Liver (tissue), 9 donors: ENCODE results near the gene ADCY9. TPM values are rescaled to one million over a fixed set of nuclear protein-coding genes. Genes with fewer than 3 reads are reported as not detected.

ENCODE experiments used
- DNase-seq: peaks from one replicate; pipeline ENCODE4 v3.0.0-alpha.2; 2017; ENCODE audit warnings: low spot score
- H3K27ac ChIP-seq, 2 donors: one replicate each; pipeline ENCODE4 v1.7.0; 2013; ENCODE audit warnings: inconsistent platforms in 2 of 2, low read length in 2 of 2, control low read depth in 1 of 2, low read depth in 1 of 2, mild to moderate bottlenecking in 1 of 2
- H3K27me3 ChIP-seq, 4 donors: one replicate each; pipeline versions ENCODE4 v1.6.1 to v1.7.0; 2013; ENCODE audit warnings: low read length in 3 of 4, inconsistent platforms in 1 of 4, mild to moderate bottlenecking in 1 of 4, moderate library complexity in 1 of 4; ENCODE audit not compliant: control insufficient read depth in 4 of 4, insufficient read depth in 4 of 4
- H3K36me3 ChIP-seq, 4 donors: one replicate each; pipeline versions ENCODE4 v1.6.1 to v1.7.0; 2013; ENCODE audit warnings: low read length in 3 of 4, mild to moderate bottlenecking in 3 of 4, low read depth in 1 of 4, moderate library complexity in 1 of 4; ENCODE audit not compliant: control insufficient read depth in 4 of 4, insufficient read depth in 3 of 4
- H3K4me1 ChIP-seq, 4 donors: one replicate each; pipeline versions ENCODE4 v1.6.1 to v1.7.0; 2013; ENCODE audit warnings: low read length in 3 of 4, mild to moderate bottlenecking in 3 of 4, moderate library complexity in 1 of 4; ENCODE audit not compliant: control insufficient read depth in 4 of 4, insufficient read depth in 4 of 4
- H3K4me3 ChIP-seq, 3 donors: one replicate each; pipeline versions ENCODE4 v1.6.1 to v1.7.0; 2013; ENCODE audit warnings: low read length in 3 of 3, control low read depth in 1 of 3, low read depth in 1 of 3, mild to moderate bottlenecking in 1 of 3
- H3K9ac ChIP-seq, 2 donors: one replicate each; pipeline ENCODE4 v1.7.0; 2013; ENCODE audit warnings: low read length in 2 of 2, mild to moderate bottlenecking in 2 of 2, moderate library complexity in 2 of 2, control low read depth in 1 of 2, low read depth in 1 of 2
- H3K9me3 ChIP-seq, 4 donors: one replicate each; pipeline versions ENCODE4 v1.6.1 to v1.7.0; 2013; ENCODE audit warnings: low read length in 3 of 4; ENCODE audit not compliant: control insufficient read depth in 4 of 4
- EGR1 ChIP-seq, 2 donors: IDR thresholded peaks; 2 replicates each; pipeline ENCODE4 v1.6.1; 2016 to 2018; ENCODE audit warnings: antibody characterized with exemption in 2 of 2, low read depth in 2 of 2
- FOXA1 ChIP-seq: IDR thresholded peaks from 2 replicates; pipeline ENCODE4 v1.6.1; 2016; ENCODE audit warnings: antibody characterized with exemption
- FOXA2 ChIP-seq: IDR thresholded peaks from 2 replicates; pipeline ENCODE4 v1.6.1; 2016; ENCODE audit warnings: antibody characterized with exemption
- GABPA ChIP-seq, 2 donors: IDR thresholded peaks in 1 of 2; conservative IDR thresholded peaks in 1 of 2; 2 replicates each; pipeline ENCODE4 v1.6.1; 2016; ENCODE audit warnings: antibody characterized with exemption in 2 of 2, mild to moderate bottlenecking in 1 of 2, moderate library complexity in 1 of 2
- HNF4A ChIP-seq, 2 donors: conservative IDR thresholded peaks; 2 replicates each; pipeline ENCODE4 v1.6.1; 2016; ENCODE audit warnings: antibody characterized with exemption in 2 of 2, mild to moderate bottlenecking in 2 of 2
- HNF4G ChIP-seq: IDR thresholded peaks from 2 replicates; pipeline ENCODE4 v1.6.1; 2016; ENCODE audit warnings: antibody characterized with exemption
- NR2F2 ChIP-seq: IDR thresholded peaks from 2 replicates; pipeline ENCODE4 v1.6.1; 2016; ENCODE audit warnings: antibody characterized with exemption
- RAD21 ChIP-seq, 2 donors: IDR thresholded peaks; 2 replicates each; pipeline ENCODE4 v1.6.1; 2016; ENCODE audit warnings: antibody characterized with exemption in 2 of 2, mild to moderate bottlenecking in 2 of 2
- RXRA ChIP-seq, 2 donors: IDR thresholded peaks; 2 replicates each; pipeline ENCODE4 v1.6.1; 2017 to 2018; ENCODE audit warnings: antibody characterized with exemption in 2 of 2, mild to moderate bottlenecking in 1 of 2
- SP1 ChIP-seq: IDR thresholded peaks from 2 replicates; pipeline ENCODE4 v1.6.1; 2018; ENCODE audit warnings: antibody characterized with exemption, mild to moderate bottlenecking
- TAF1 ChIP-seq: conservative IDR thresholded peaks from 2 replicates; pipeline ENCODE4 v1.6.1; 2016; ENCODE audit warnings: antibody characterized with exemption, mild to moderate bottlenecking
- YY1 ChIP-seq: IDR thresholded peaks from 2 replicates; pipeline ENCODE4 v1.6.1; 2016; ENCODE audit warnings: antibody characterized with exemption, mild to moderate bottlenecking
- whole genome bisulfite sequencing: extraction: QIAGEN DNeasy Blood & Tissue Kit; methylation state at CpG from one replicate; pipeline ENCODE4 v1.1.7; 2013; 5-methylcytosine and 5-hydroxymethylcytosine counted together
- polyA plus RNA-seq, 2 donors: library from polyadenylated mRNA; stranded (reverse) in 1 of 2; unstranded in 1 of 2; fragments of 200-250 nt in 1 of 2; fragments of >200 nt in 1 of 2; fragmentation: Nextera tagmentation in 1 of 2; extraction: Ambion mirVana in 1 of 2; gene quantifications; one replicate each; pipeline versions ENCODE4 v1.2.1 to v1.2.3, GENCODE V29; 2013 to 2015
- total RNA-seq, 2 donors: library from RNA; depleted of rRNA; stranded (reverse); fragments of >200 nt; gene quantifications; one replicate each; pipeline ENCODE4 v1.2.3, GENCODE V29; 2014
- TF ChIP-seq, protein P1 (sequence below): IDR thresholded peaks from 2 replicates; pipeline ENCODE4 v1.6.1; 2016; ENCODE audit warnings: antibody characterized with exemption, mild to moderate bottlenecking
- TF ChIP-seq, protein P2 (sequence below): IDR thresholded peaks from 2 replicates; pipeline ENCODE4 v1.6.1; 2016; ENCODE audit warnings: antibody characterized with exemption
- TF ChIP-seq, protein P3 (sequence below): IDR thresholded peaks from 2 replicates; pipeline ENCODE4 v1.6.1; 2016; ENCODE audit warnings: antibody characterized with exemption
- TF ChIP-seq, protein P4 (sequence below): IDR thresholded peaks from 2 replicates; pipeline ENCODE4 v1.6.1; 2016; ENCODE audit warnings: antibody characterized with exemption
- TF ChIP-seq, protein P5 (sequence below): fragments of 150-350 bp; IDR thresholded peaks from 2 replicates; pipeline ENCODE4 v1.5.1; 2017; ENCODE audit warnings: improper control_type of control experiment, low read depth, low read length; ENCODE audit not compliant: missing input control
- donor health status: healthy.
- donor health status: healthy.
- donor health status: healthy.
- donor health status: healthy.
- donor health status: healthy.

The ADCY9 gene
- total and polyA plus RNA-seq, 4 donors = 3.6 to 25.1 (median 11.0) TPM

DNA sequence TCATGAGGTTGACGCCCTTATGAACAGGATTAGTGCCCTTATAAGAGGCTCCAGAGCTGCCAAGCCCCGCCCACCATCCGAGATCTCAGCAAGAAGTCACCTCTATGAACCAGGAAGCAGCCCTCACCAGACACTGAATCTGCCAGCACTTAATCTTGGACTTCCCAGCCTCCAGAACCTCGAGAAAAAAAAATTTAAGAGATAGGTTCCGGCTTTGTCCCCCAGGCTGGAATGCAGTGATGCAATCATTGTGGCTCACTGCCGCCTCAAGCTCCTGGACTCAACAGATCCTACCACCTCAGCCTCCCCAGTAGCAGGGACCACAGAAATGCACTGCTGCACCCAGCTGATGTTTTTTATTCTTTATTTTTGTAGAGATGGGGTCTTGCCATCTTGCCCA lies 22.5 kb upstream of the ADCY9 start:
- Histone ChIP-seq H3K4me1 (no peaks in the 10 kb centered on the region), H3K9ac (no peak overlapping the region), H3K4me3 (no peak overlapping the region), H3K27ac (no peak overlapping the region), H3K9me3 (no peaks in the 10 kb centered on the region), H3K27me3 (no peaks in the 10 kb centered on the region), H3K36me3 (no peaks in the 10 kb centered on the region)
- TF ChIP-seq, protein P1, sequence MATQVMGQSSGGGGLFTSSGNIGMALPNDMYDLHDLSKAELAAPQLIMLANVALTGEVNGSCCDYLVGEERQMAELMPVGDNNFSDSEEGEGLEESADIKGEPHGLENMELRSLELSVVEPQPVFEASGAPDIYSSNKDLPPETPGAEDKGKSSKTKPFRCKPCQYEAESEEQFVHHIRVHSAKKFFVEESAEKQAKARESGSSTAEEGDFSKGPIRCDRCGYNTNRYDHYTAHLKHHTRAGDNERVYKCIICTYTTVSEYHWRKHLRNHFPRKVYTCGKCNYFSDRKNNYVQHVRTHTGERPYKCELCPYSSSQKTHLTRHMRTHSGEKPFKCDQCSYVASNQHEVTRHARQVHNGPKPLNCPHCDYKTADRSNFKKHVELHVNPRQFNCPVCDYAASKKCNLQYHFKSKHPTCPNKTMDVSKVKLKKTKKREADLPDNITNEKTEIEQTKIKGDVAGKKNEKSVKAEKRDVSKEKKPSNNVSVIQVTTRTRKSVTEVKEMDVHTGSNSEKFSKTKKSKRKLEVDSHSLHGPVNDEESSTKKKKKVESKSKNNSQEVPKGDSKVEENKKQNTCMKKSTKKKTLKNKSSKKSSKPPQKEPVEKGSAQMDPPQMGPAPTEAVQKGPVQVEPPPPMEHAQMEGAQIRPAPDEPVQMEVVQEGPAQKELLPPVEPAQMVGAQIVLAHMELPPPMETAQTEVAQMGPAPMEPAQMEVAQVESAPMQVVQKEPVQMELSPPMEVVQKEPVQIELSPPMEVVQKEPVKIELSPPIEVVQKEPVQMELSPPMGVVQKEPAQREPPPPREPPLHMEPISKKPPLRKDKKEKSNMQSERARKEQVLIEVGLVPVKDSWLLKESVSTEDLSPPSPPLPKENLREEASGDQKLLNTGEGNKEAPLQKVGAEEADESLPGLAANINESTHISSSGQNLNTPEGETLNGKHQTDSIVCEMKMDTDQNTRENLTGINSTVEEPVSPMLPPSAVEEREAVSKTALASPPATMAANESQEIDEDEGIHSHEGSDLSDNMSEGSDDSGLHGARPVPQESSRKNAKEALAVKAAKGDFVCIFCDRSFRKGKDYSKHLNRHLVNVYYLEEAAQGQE = no peak
- TF ChIP-seq HNF4A (conservative IDR thresholded peaks at IDR 0.05) = no peak
- TF ChIP-seq TAF1 = no peak
- no peak for TF ChIP-seq RXRA (IDR thresholded peaks at IDR 0.05)
- DNase-seq = no peak
- WGBS = 84% methylated on average over 6 of the region's 6 CpGs

DNA sequence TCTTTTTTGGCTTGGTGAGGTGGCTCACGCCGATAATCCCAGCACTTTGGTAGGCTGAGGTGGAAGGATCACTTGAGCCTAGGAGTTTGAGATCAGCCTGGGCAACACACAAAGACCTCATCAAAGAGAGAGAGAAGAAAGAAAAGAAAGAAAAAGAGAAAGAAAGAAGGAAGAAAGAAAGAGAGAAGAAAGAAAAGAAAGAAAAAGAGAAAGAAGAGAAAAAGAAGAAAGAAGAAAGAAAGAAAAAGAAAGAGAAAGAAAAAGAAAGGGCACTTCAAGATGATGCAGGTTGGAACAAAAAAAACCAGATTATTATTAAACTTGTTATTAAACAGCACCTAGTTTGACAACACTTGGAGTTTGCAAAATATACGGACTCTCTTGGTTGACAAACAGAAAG lies 21.2 kb upstream of the ADCY9 start:
- no peak for DNase-seq
- Histone ChIP-seq H3K9me3 (no peaks in the 10 kb centered on the region), H3K4me1 (no peaks in the 10 kb centered on the region), H3K9ac (no peak overlapping the region), H3K4me3 (no peak overlapping the region), H3K27ac (no peak overlapping the region), H3K27me3 (no peaks in the 10 kb centered on the region), H3K36me3 (no peaks in the 10 kb centered on the region)
- TF ChIP-seq, protein P2, sequence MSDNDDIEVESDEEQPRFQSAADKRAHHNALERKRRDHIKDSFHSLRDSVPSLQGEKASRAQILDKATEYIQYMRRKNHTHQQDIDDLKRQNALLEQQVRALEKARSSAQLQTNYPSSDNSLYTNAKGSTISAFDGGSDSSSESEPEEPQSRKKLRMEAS = no peak
- TF ChIP-seq EGR1 (IDR thresholded peaks at IDR 0.05; ENCODE audit: low read depth in 2 of 2) (no peak), FOXA2 (no peak), FOXA1 (no peak), RAD21 (IDR thresholded peaks at IDR 0.05) (no peak), NR2F2 (no peak), TAF1 (no peak), SP1 (no peak)
- 89% methylated on average over 3 of the region's 3 CpGs for WGBS

DNA sequence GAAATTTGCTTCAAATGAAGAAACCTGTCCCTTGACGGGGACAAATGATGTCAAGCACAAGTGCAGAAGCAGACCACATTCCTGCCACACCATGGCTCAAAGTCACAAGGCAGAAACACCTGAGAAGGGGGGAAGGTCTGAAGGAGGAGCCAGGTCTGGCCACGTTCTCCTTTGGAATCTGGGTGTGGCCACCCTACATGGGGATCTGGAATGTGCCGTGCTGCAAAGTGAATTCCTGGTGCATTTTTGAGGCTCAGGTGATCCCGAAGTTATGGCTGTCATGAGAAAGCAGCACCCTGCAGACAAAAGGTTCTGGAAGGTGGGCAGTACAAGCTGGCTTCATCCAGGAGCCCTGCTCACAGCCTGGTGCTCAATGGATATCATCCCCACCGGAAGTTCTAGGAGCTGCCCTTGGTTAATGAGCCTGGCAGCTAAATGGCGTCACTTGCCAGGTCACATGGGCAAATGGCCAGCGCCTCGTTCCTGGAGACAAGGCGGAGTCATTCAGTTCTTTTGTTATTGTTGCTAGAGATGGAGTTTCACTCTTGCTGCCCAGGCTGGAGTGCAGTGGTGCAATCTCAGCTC lies 20.1 kb upstream of the ADCY9 start:
- 65% methylated on average over 9 of the region's 9 CpGs for WGBS
- DNase-seq = no peak
- H3K9me3 ChIP-seq = no peaks in the 10 kb centered on the region
- no peaks in the 10 kb centered on the region for H3K36me3 ChIP-seq
- no peaks in the 10 kb centered on the region for H3K27me3 ChIP-seq
- H3K4me3 ChIP-seq = no peak overlapping the region
- no peak overlapping the region for H3K27ac ChIP-seq
- no peaks in the 10 kb centered on the region for H3K4me1 ChIP-seq
- no peak overlapping the region for H3K9ac ChIP-seq
- TF ChIP-seq YY1 (no peak), GABPA (IDR thresholded peaks at IDR 0.05 in 1 of 2, conservative IDR thresholded peaks at IDR 0.05 in 1 of 2) (no peak), HNF4A (conservative IDR thresholded peaks at IDR 0.05) (no peak), HNF4G (no peak), EGR1 (IDR thresholded peaks at IDR 0.05; ENCODE audit: low read depth in 2 of 2) (no peak), FOXA2 (no peak), TAF1 (no peak), RXRA (IDR thresholded peaks at IDR 0.05) (no peak), FOXA1 (no peak), RAD21 (IDR thresholded peaks at IDR 0.05) (no peak)
- TF ChIP-seq, protein P3, sequence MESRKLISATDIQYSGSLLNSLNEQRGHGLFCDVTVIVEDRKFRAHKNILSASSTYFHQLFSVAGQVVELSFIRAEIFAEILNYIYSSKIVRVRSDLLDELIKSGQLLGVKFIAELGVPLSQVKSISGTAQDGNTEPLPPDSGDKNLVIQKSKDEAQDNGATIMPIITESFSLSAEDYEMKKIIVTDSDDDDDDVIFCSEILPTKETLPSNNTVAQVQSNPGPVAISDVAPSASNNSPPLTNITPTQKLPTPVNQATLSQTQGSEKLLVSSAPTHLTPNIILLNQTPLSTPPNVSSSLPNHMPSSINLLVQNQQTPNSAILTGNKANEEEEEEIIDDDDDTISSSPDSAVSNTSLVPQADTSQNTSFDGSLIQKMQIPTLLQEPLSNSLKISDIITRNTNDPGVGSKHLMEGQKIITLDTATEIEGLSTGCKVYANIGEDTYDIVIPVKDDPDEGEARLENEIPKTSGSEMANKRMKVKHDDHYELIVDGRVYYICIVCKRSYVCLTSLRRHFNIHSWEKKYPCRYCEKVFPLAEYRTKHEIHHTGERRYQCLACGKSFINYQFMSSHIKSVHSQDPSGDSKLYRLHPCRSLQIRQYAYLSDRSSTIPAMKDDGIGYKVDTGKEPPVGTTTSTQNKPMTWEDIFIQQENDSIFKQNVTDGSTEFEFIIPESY = no peak
- TF ChIP-seq, protein P4, sequence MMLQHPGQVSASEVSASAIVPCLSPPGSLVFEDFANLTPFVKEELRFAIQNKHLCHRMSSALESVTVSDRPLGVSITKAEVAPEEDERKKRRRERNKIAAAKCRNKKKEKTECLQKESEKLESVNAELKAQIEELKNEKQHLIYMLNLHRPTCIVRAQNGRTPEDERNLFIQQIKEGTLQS = no peak
- TF ChIP-seq, protein P5, sequence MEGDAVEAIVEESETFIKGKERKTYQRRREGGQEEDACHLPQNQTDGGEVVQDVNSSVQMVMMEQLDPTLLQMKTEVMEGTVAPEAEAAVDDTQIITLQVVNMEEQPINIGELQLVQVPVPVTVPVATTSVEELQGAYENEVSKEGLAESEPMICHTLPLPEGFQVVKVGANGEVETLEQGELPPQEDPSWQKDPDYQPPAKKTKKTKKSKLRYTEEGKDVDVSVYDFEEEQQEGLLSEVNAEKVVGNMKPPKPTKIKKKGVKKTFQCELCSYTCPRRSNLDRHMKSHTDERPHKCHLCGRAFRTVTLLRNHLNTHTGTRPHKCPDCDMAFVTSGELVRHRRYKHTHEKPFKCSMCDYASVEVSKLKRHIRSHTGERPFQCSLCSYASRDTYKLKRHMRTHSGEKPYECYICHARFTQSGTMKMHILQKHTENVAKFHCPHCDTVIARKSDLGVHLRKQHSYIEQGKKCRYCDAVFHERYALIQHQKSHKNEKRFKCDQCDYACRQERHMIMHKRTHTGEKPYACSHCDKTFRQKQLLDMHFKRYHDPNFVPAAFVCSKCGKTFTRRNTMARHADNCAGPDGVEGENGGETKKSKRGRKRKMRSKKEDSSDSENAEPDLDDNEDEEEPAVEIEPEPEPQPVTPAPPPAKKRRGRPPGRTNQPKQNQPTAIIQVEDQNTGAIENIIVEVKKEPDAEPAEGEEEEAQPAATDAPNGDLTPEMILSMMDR = no peak
